Skeletal muscle cell (primary cell): ENCODE data around the gene EXOC3L4.

ENCODE experiments used
- DNase-seq: peaks from one replicate; pipeline ENCODE4 v3.0.0-alpha.2; 2010; ENCODE audit warnings: low read depth
- H3K4me3 ChIP-seq: 2 replicates; pipeline ENCODE4 v1.5.1; 2011; ENCODE audit warnings: low read depth, mild to moderate bottlenecking, control low read depth, low read length, moderate library complexity

The EXOC3L4 gene

GRCh38 chr14:103127861-103128598, 33.5 kb downstream of the EXOC3L4 start:
- no peak for DNase-seq
- H3K4me3 ChIP-seq = no peak overlapping the region

GRCh38 chr14:103128631-103129300, 34.2 kb downstream of the EXOC3L4 start:
- H3K4me3 ChIP-seq = no peak overlapping the region
- no peak for DNase-seq

- no peak overlapping the region for H3K4me3 ChIP-seq
- DNase-seq = no peak
Observed at GRCh38 chr14:103129301-103130016, 34.9 kb downstream of the EXOC3L4 start.

- H3K4me3 ChIP-seq = no peak overlapping the region
- no peak for DNase-seq
Observed at GRCh38 chr14:103130017-103130764, 35.7 kb downstream of the EXOC3L4 start.

- peak; percentile 69 for DNase-seq
- no peak overlapping the region for H3K4me3 ChIP-seq
Observed at GRCh38 chr14:103130965-103131364, 36.4 kb downstream of the EXOC3L4 start.

- H3K4me3 ChIP-seq = no peak overlapping the region
- no peak for DNase-seq
Observed at GRCh38 chr14:103131580-103131979, 37.1 kb downstream of the EXOC3L4 start.

GRCh38 chr14:103132381-103133209, 38.1 kb downstream of the EXOC3L4 start:
- no peak for DNase-seq
- no peak overlapping the region for H3K4me3 ChIP-seq

GRCh38 chr14:103133210-103134140, 39.0 kb downstream of the EXOC3L4 start:
- DNase-seq = no peak
- no peak overlapping the region for H3K4me3 ChIP-seq

GRCh38 chr14:103134405-103134804, 39.9 kb downstream of the EXOC3L4 start:
- no peak for DNase-seq

GRCh38 chr14:103134919-103135318, 40.4 kb downstream of the EXOC3L4 start:
- no peak overlapping the region for H3K4me3 ChIP-seq
- no peak for DNase-seq

More at GRCh38 chr14:103134405-103134804, 39.9 kb downstream of the EXOC3L4 start:
- no peak overlapping the region for H3K4me3 ChIP-seq

- H3K4me3 ChIP-seq = no peak overlapping the region
- no peak for DNase-seq
Observed at GRCh38 chr14:103135333-103136260, 41.1 kb downstream of the EXOC3L4 start.

GRCh38 chr14:103136388-103137271, 42.1 kb downstream of the EXOC3L4 start:
- H3K4me3 ChIP-seq = no peak overlapping the region
- peak; percentile 25 for DNase-seq

- H3K4me3 ChIP-seq = no peak overlapping the region
- DNase-seq = no peak
Observed at GRCh38 chr14:103137689-103138300, 43.3 kb downstream of the EXOC3L4 start.

- DNase-seq = no peak
- H3K4me3 ChIP-seq = no peak overlapping the region
Observed at GRCh38 chr14:103138301-103139131, 44.0 kb downstream of the EXOC3L4 start.
